ENCODE measurements around the gene TNRC18.

DNA sequence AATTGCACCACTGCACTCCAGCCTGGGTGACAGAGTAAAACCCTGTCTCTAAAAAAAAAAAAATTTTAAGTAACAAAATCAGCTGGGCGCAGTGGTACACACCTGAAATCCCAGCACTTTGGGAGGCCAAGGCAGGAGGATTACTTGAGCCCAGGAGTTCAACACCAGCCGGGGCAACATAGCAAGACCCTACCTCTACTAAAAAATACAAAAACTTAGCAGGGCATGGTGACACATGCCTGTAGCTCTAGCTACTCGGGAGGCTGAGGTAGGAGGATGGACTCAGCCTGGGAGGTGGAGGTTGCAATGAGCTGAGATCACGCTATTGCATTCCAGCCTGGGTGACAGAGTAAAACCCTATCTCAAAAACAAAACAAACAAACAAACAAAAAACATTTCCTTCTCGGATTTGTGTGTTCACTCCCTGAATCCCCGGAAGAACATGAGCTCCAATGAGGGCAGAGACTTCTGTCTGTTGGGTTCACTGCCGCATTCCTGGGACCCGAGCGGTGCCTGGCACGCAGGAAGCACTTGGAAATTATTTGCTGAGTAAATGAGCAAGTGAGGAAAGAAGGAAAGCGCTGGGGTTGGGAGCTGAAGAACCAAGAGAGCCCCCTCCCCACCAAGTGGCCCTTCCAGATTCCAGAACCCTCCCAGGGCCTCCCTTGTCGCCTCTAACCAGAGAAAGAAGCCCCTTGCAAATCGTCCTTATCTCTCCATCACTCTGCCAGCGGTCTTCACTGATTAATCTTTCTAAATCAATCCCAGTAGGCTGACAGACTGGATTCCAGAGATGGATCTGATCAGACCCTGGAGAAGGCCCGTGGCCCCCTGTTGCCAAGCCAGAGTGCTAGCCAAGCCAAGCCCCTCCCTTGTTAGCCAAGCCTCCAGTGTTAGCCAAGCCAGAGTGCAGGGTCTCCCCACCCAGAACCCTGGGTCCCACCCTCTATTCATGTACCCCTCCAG lies 6.2 kb downstream of the TNRC18 start:
- TF ChIP-seq YY1 (IDR thresholded peaks at IDR 0.05; ENCODE audit: insufficient read depth, insufficient read length) = no peak
- TF ChIP-seq ZNF274 (IDR thresholded peaks at IDR 0.05; ENCODE audit: low read depth, low read length) = no peak

All from NT2/D1 (cell line).